ENCODE data around the gene BCL11A. TPM values are rescaled to one million over a fixed set of nuclear protein-coding genes. Genes with fewer than 3 reads are reported as not detected.

The BCL11A gene
- total RNA-seq, 3 donors from 2014 or later (not counting 1 experiment from before 2014, with no cell fraction given) = 2.6 to 3.5 (median 3.0) TPM

- Mint-ChIP-seq H3K27me3 (ENCODE audit: low read depth in 2 of 2) (peaks cover 0 to 3% of the 10 kb centered on the region in 2 donors), H3K27ac (no peak overlapping the region), H3K4me3 (no peak overlapping the region), H3K36me3 (no peaks in the 10 kb centered on the region), H3K4me1 (peaks cover 0 to 7% of the 10 kb centered on the region in 2 donors), H3K9me3 (no peaks in the 10 kb centered on the region)
- DNase-seq (no peak), ATAC-seq (no peak)
- peak overlapping the region; percentile 91 for H3K27ac ChIP-seq (ENCODE audit: low read length)
- peaks cover 7% of the 10 kb centered on the region for H3K4me1 ChIP-seq (ENCODE audit: control insufficient read depth, insufficient read depth, low read length)
- H3K4me3 ChIP-seq (ENCODE audit: low read length) = no peak overlapping the region
- 80% methylated on average over 8 of the region's 8 CpGs for WGBS (ENCODE audit: insufficient coverage)
- no peaks in the 10 kb centered on the region for H3K27me3 ChIP-seq (ENCODE audit: control insufficient read depth, insufficient read depth, low read length)
- no peaks in the 10 kb centered on the region for H3K36me3 ChIP-seq (ENCODE audit: control insufficient read depth, insufficient read depth, low read length)
- H3K9me3 ChIP-seq (ENCODE audit: control insufficient read depth, insufficient read depth, low read length) = no peaks in the 10 kb centered on the region
- TF ChIP-seq, protein P1, sequence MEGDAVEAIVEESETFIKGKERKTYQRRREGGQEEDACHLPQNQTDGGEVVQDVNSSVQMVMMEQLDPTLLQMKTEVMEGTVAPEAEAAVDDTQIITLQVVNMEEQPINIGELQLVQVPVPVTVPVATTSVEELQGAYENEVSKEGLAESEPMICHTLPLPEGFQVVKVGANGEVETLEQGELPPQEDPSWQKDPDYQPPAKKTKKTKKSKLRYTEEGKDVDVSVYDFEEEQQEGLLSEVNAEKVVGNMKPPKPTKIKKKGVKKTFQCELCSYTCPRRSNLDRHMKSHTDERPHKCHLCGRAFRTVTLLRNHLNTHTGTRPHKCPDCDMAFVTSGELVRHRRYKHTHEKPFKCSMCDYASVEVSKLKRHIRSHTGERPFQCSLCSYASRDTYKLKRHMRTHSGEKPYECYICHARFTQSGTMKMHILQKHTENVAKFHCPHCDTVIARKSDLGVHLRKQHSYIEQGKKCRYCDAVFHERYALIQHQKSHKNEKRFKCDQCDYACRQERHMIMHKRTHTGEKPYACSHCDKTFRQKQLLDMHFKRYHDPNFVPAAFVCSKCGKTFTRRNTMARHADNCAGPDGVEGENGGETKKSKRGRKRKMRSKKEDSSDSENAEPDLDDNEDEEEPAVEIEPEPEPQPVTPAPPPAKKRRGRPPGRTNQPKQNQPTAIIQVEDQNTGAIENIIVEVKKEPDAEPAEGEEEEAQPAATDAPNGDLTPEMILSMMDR (IDR thresholded peaks at IDR 0.05) = no peak
- intact Hi-C loops (cut with micrococcal nuclease) = no loop called here
These were observed 106.8 kb downstream of the BCL11A start for GRCh38 chr2:60446413-60447267.

DNA sequence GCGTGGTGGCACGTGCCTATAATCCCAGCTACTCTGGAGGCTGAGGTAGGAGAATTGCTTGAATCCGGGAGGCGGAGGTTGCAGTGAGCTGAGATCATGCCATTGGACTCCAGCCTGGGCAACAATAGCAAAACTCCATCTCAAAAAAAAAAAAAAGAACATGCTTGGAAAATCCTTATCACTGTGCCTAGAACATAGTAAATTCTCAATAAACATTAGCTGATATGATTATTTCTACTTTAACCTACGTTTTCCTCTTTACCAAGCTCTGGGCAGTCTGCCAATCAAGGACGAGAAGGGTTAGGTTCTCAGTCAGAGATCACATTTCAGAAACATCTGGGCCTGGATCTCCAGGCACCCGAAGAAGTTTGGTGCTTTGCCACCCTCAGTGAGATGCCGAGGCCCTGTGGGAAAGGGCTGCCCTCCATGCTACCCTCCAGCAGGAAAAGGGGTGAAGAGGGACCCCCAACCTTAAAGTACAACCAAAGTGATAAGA lies 107.7 kb downstream of the BCL11A start:
- TF ChIP-seq, protein P1 (IDR thresholded peaks at IDR 0.05) = no peak
- Histone ChIP-seq H3K4me3 (ENCODE audit: low read length) (no peak overlapping the region), H3K4me1 (ENCODE audit: control insufficient read depth, insufficient read depth, low read length) (peaks cover 11% of the 10 kb centered on the region), H3K27me3 (ENCODE audit: control insufficient read depth, insufficient read depth, low read length) (no peaks in the 10 kb centered on the region), H3K36me3 (ENCODE audit: control insufficient read depth, insufficient read depth, low read length) (no peaks in the 10 kb centered on the region), H3K9me3 (ENCODE audit: control insufficient read depth, insufficient read depth, low read length) (no peaks in the 10 kb centered on the region), H3K27ac (ENCODE audit: low read length) (peak overlapping the region; percentile 91)
- 70% methylated on average over 8 of the region's 8 CpGs for WGBS (ENCODE audit: insufficient coverage)
- H3K4me3 Mint-ChIP-seq = no peak overlapping the region
- H3K9me3 Mint-ChIP-seq = no peaks in the 10 kb centered on the region
- H3K36me3 Mint-ChIP-seq = no peaks in the 10 kb centered on the region
- peaks cover 0 to 8% of the 10 kb centered on the region in 2 donors for H3K4me1 Mint-ChIP-seq
- ATAC-seq (no peak), DNase-seq (no peak)
- intact Hi-C loops (cut with micrococcal nuclease) = no loop called here
- H3K27ac Mint-ChIP-seq = no peak overlapping the region
- peaks cover 0 to 6% of the 10 kb centered on the region in 2 donors for H3K27me3 Mint-ChIP-seq (ENCODE audit: low read depth in 2 of 2)

DNA sequence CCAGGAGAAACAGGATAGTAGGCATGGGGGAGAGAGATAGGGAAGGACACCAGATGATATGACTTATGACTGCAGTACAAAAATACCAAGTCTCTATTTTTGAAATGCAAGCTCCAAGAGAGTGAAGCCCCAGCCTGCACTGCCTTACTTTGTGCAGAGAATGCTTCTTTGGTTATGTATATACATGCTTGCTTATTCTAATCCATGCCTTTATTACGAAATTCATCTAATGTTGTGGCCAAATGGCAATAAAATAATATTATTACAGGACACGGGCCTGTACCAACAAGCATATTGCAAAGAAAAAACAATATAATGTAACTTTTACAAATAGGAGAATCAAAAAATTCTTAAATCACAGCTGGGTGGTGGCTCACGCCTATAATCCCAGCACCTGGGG lies 110.8 kb downstream of the BCL11A start:
- peaks cover 0 to 13% of the 10 kb centered on the region in 2 donors for H3K27me3 Mint-ChIP-seq (ENCODE audit: low read depth in 2 of 2)
- intact Hi-C loops (cut with micrococcal nuclease) = no loop called here
- Histone ChIP-seq H3K9me3 (ENCODE audit: control insufficient read depth, insufficient read depth, low read length) (no peaks in the 10 kb centered on the region), H3K27me3 (ENCODE audit: control insufficient read depth, insufficient read depth, low read length) (no peaks in the 10 kb centered on the region), H3K36me3 (ENCODE audit: control insufficient read depth, insufficient read depth, low read length) (no peaks in the 10 kb centered on the region), H3K4me3 (ENCODE audit: low read length) (no peak overlapping the region), H3K27ac (ENCODE audit: low read length) (no peak overlapping the region), H3K4me1 (ENCODE audit: control insufficient read depth, insufficient read depth, low read length) (peaks cover 32% of the 10 kb centered on the region)
- peaks cover 10 to 21% of the 10 kb centered on the region in 2 donors for H3K4me1 Mint-ChIP-seq
- 78% methylated on average over 1 of the region's 3 CpGs for WGBS (ENCODE audit: insufficient coverage)
- H3K36me3 Mint-ChIP-seq = no peaks in the 10 kb centered on the region
- H3K4me3 Mint-ChIP-seq = no peak overlapping the region
- DNase-seq (no peak), ATAC-seq (no peak)
- TF ChIP-seq, protein P1 (IDR thresholded peaks at IDR 0.05) = no peak
- no peaks in the 10 kb centered on the region for H3K9me3 Mint-ChIP-seq
- no peak overlapping the region for H3K27ac Mint-ChIP-seq
